ENCODE results near the gene C15orf39. TPM values are rescaled to one million over a fixed set of nuclear protein-coding genes. Genes with fewer than 3 reads are reported as not detected.
"Not testable (repeated sequence)": the region's sequence is repeated elsewhere in the genome, so short reads cannot be mapped to it uniquely, and the experiment has no call there.

C15orf39 gene
- total RNA-seq, 1 donor: 8.1 TPM

DNA sequence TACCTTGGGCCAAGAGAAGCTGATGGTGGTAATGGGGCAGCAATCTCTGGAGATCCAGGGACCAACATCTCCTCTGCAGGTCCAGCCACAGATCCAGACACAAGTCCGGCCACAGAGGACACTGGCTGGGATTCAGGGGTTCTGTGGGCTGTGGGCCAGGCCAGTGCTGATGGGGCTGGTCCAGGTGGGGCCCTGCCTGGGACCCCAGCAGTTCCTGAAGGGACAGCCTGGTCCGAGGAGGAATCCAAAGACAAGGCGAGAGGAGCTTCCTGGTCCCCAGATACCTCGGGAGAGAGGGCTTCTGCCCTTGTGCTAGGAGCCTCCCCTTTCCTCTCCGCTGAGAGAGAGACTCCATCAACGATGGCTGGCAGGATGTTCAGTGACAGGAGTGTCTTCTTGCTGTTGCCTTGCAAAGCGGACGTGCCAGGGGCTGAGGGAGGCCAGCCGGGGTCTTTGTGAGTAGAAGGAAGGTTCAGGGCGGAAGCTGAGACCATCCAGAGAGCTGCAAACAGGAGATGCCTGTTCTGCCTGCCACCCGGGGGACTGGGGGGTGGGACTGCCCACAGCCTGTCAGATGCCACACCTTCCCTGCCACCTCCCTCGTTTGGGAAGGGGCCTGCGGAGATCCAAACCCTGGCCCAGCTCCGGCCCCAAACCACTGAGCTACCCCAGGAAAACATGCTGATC is 32.0 kb downstream of the C15orf39 start:
- TF ChIP-seq, protein P1, sequence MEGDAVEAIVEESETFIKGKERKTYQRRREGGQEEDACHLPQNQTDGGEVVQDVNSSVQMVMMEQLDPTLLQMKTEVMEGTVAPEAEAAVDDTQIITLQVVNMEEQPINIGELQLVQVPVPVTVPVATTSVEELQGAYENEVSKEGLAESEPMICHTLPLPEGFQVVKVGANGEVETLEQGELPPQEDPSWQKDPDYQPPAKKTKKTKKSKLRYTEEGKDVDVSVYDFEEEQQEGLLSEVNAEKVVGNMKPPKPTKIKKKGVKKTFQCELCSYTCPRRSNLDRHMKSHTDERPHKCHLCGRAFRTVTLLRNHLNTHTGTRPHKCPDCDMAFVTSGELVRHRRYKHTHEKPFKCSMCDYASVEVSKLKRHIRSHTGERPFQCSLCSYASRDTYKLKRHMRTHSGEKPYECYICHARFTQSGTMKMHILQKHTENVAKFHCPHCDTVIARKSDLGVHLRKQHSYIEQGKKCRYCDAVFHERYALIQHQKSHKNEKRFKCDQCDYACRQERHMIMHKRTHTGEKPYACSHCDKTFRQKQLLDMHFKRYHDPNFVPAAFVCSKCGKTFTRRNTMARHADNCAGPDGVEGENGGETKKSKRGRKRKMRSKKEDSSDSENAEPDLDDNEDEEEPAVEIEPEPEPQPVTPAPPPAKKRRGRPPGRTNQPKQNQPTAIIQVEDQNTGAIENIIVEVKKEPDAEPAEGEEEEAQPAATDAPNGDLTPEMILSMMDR (IDR thresholded peaks at IDR 0.05; ENCODE audit: insufficient read depth, low read length): no peak
- no peak for DNase-seq (ENCODE audit: low read depth)

DNA sequence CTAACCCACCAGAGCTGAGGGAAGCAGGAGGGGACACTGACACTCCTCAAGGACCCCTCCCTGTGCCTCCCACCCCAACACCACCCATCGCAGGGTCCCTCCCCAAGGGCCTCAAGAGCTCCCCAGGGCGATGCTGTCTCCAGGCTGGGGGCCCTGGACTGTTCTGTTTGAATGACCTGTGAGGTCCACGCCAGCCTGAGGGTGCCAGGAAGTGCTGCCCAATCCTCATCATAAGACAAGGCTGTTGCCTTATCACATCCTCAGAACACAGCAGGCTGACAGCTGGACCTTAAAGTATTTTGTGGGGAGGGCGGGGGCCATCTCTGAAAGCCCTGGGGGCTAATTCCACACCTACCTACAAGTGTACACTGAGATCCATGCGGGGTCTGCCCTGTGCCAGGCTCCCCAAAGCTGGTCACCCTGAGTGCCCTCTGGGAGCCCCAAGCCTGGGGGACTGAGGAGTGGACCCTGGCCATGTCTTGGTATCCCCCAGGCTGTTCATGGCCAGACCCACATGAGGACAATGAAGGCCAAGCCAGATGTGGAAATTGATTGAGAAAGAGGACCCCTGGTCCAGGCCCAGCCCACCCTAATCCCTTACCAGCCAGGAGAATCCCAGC is 32.6 kb downstream of the C15orf39 start:
- no peak overlapping the region for H3K4me3 ChIP-seq (ENCODE audit: low read depth, low read length)
- no peak for DNase-seq (ENCODE audit: low read depth)
- TF ChIP-seq, protein P1 (IDR thresholded peaks at IDR 0.05; ENCODE audit: insufficient read depth, low read length): no peak

More for the DNA sequence above, 32.0 kb downstream of the C15orf39 start:
- no peak overlapping the region for H3K4me3 ChIP-seq (ENCODE audit: low read depth, low read length)

DNA sequence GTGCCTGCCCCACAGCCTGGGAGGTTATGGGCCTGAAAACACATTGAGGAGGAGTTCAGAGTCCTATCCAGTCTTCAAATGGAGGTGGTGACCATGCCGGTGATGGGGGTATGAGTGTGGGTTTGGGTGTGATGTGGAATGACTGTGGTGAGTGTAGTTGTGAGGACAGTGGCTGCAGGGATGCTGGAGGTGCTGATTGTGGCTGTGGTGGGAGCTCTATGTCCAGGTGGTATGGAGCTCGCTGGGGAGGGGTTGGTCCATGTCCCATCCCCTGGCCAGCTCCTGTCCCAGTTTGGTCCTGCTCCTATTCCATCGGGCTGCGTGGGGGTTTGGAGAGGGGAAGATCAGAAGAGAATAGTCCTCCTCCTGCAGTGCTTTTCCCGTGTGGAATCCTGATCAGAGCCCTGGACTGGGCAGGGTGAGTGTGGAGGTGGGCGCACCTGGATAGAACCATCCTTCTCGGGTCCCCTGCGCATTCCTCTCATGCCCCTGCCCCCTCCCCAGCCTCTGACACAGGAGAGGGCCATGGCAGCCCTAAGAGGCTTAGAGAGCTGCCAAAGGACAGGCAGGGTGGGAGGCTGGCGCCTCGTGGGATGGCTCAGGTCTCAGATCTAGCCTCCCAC is 33.5 kb downstream of the C15orf39 start:
- DNase-seq (ENCODE audit: low read depth): no peak
- TF ChIP-seq, protein P1 (IDR thresholded peaks at IDR 0.05; ENCODE audit: insufficient read depth, low read length): no peak

DNA sequence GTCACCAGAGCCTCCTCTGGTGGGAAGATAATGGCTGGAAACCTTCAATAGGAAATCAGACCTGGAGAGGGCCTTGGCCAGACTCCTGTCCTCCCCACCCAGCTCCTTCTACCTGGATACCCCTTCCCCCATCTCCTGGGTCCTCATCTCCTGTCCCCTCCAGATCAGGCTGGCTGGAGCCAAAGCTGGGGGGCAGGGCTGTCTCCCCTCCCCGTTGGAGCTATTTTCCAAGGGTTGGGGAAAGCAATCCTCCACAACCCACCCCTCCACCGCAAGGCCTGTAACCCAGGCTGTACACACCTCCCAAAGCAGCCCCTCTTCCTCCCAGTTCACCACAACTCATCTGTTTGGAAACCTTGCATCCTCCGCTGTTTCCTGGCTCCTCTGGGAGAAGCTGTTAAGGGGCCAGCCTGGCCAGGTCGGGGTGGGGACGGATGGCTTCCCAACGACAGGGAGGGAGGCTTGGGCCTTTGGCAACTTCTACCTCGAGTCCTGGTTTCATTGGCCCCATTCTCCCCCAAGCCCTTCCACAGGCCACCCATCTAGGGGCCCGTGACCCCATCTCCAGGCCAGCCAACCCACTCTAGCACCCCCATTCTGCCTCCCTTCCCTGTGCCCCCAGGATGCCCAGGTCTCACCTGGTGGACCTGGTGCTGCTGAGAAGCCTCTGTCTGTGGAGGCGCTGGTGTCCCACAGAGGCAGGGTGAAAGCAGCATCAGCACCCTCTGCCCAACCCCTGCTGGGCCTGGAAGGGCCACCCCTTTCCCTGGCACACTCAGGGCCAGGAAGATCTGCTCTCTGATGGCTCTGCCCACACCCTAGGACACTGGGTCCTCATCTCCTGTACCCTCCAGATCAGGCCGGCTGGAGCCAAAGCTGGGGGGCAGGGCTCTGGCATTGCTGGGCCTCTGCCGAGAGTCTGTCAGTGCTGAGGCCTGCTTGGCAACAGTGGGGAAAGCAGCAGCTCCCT is 34.4 kb downstream of the C15orf39 start:
- TF ChIP-seq, protein P1 (IDR thresholded peaks at IDR 0.05; ENCODE audit: insufficient read depth, low read length): no peak
- no peak overlapping the region for H3K4me3 ChIP-seq (ENCODE audit: low read depth, low read length)
- DNase-seq (ENCODE audit: low read depth): no peak

More for the DNA sequence above, 33.5 kb downstream of the C15orf39 start:
- no peak overlapping the region for H3K4me3 ChIP-seq (ENCODE audit: low read depth, low read length)

DNA sequence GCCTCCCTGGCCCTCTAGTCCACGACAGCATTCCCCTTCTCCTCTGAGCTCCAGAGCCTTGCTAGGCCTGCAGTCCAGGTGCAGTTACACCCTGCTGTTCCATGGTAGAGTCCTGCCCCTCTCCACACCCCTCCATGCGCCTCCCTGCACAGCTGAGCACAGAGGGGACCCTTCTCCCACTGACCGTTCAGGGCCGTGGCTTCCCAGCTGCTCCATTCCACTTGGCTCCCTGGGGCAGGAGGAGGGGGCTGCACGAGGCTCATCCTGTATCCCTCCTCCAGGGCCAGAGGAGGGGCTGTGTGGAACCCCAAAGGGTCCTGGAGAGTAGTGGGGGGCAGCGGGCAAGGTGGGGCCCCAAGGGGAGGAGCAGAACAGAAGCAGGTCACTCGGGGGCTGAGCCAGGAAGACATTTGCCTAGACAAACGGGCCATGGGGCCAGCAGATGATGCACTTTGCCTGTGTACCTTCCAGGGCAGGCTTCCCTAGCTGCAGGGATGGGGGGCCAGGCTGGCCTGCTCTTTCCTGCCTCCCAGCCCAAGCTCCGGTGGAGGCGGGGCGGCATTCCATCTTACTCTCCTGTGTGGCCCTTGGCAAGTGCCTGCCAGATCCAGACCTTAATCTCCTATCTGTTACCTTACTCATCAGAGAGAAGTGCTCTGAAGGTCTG is 35.8 kb downstream of the C15orf39 start:
- no peak overlapping the region for H3K4me3 ChIP-seq (ENCODE audit: low read depth, low read length)
- TF ChIP-seq, protein P1 (IDR thresholded peaks at IDR 0.05; ENCODE audit: insufficient read depth, low read length): no peak
- DNase-seq (ENCODE audit: low read depth): no peak

DNA sequence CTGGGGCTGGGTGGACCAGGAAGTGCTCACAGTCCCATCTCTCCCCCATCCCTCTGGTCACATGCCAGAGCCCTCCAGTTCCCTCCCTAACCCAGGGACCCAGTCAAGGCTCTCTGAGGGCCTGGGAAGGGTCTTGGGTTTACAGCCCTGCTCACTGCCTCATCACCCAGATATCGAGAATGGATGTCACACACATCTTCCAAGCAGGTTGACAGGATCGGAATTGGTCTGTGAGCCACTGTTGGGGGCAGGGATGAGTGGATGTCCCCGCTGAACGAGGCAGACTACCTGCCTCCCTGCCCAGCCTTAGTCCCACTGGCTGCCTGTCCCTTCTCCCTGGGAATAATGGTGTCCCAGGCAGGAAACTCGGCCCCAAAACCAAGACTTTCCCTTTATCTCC is 36.5 kb downstream of the C15orf39 start:
- TF ChIP-seq, protein P1 (IDR thresholded peaks at IDR 0.05; ENCODE audit: insufficient read depth, low read length): no peak
- no peak for DNase-seq (ENCODE audit: low read depth)
- H3K4me3 ChIP-seq (ENCODE audit: low read depth, low read length): no peak overlapping the region

DNA sequence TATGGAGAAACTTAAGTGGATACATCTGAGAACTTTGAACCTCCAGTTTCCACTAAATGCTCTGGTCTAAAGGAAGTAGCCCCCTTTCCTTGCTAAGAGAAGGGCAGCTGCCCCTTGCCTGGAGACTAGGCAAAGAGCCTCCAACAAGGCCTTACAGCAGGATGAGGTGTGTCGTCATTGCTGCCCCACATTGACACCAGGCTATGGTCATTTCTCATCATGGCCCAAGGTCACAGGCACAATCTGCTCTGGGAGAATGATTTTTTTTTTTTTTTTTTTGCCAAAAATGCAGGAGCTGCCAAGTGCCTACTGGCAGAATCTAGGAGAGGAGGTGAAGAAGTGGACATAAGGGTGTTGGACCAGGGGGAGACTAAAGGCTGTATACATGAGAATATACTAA is 44.1 kb downstream of the C15orf39 start:
- not testable (repeated sequence) for H3K4me3 ChIP-seq (ENCODE audit: low read depth, low read length); DNase-seq (ENCODE audit: low read depth)

DNA sequence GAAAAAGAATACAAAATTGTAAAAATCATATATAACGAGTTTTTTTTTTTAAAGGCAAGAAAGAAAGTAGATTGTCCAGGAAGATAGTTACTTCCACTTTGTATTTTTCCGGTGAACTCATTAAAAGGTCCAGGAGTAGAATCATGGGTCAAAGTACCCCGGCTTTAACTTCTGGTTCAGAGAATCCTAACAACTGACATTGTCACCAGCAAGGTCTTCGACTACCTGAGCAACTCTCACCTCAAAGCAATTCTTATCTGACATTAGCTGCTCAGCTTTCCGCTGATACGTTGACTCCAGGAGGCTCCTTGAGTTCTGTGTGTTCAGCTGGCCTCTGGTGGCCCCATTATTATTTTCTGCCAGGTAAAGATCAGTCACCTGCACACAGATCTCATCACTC is 47.3 kb downstream of the C15orf39 start:
- DNase-seq (ENCODE audit: low read depth); H3K4me3 ChIP-seq (ENCODE audit: low read depth, low read length): not testable (repeated sequence)
